ENCODE measurements around the gene LRCH3. TPM values are rescaled to one million over a fixed set of nuclear protein-coding genes. Genes with fewer than 3 reads are reported as not detected.
"Not testable (repeated sequence)": the region's sequence is repeated elsewhere in the genome, so short reads cannot be mapped to it uniquely, and the experiment has no call there.

Gene LRCH3
- total RNA-seq, 1 experiment from 2014 or later, result 43.1 TPM

DNA sequence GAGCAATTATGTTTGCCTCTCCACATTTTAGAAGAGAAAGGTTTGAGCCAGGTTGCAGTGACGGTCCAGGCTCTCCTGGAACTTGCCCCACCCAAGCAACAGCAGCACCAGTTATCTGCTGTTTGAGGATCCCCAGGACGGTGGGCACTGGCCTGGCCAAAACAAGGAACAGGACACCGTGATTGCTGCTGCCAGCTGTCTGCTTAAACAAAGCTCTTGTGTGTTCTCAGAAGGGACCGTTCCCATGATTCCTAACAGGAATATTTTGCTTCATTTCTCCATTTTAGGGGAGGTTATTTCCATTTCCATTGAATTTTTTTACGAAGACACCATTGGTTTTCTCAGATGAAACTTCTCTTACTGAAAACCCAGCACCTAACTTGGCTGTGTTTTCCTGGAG, 92.5 kb downstream of the LRCH3 start:
- no peaks in the 10 kb centered on the region for H3K9me2 ChIP-seq (replicated peaks; ENCODE audit: low read length)
- H3K36me3 ChIP-seq (ENCODE audit: low read depth, low read length), result no peaks in the 10 kb centered on the region
- no peaks in the 10 kb centered on the region for H3K27me3 ChIP-seq (ENCODE audit: low read length)
- no peaks in the 10 kb centered on the region for H4K20me1 ChIP-seq (ENCODE audit: low read length)
- H3K4me2 ChIP-seq (ENCODE audit: low read length), result no peak overlapping the region
- no peak for DNase-seq
- BruUV-seq (replicated peaks), result no TSS peak
- ATAC-seq, result no peak
- no peaks in the 10 kb centered on the region for H3K9me3 ChIP-seq (ENCODE audit: low read length)
- TF ChIP-seq EZH2phosphoT487 (IDR thresholded peaks at IDR 0.05; ENCODE audit: borderline replicate concordance, low read length) (no peak), EZH2 (IDR thresholded peaks at IDR 0.05; ENCODE audit: low read length, unreplicated experiment) (no peak)
- TF ChIP-seq, protein P1, sequence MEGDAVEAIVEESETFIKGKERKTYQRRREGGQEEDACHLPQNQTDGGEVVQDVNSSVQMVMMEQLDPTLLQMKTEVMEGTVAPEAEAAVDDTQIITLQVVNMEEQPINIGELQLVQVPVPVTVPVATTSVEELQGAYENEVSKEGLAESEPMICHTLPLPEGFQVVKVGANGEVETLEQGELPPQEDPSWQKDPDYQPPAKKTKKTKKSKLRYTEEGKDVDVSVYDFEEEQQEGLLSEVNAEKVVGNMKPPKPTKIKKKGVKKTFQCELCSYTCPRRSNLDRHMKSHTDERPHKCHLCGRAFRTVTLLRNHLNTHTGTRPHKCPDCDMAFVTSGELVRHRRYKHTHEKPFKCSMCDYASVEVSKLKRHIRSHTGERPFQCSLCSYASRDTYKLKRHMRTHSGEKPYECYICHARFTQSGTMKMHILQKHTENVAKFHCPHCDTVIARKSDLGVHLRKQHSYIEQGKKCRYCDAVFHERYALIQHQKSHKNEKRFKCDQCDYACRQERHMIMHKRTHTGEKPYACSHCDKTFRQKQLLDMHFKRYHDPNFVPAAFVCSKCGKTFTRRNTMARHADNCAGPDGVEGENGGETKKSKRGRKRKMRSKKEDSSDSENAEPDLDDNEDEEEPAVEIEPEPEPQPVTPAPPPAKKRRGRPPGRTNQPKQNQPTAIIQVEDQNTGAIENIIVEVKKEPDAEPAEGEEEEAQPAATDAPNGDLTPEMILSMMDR (conservative IDR thresholded peaks at IDR 0.05; ENCODE audit: low read depth, low read length), result no peak
- H3K27ac ChIP-seq (ENCODE audit: low read length), result no peak overlapping the region
- no peak overlapping the region for H2AFZ ChIP-seq (ENCODE audit: low read length)
- POLR2A ChIA-PET (ENCODE audit: unreplicated experiment), result no interaction called here
- H3K9ac ChIP-seq (ENCODE audit: low read length), result no peak overlapping the region
- H3K4me1 ChIP-seq (ENCODE audit: insufficient read depth, low read length), result peaks cover 3% of the 10 kb centered on the region
- CTCF ChIA-PET, result no interaction called here
- H3K4me3 ChIP-seq (ENCODE audit: low read length), result no peak overlapping the region
- no peaks in the 10 kb centered on the region for H3K79me2 ChIP-seq (ENCODE audit: low read length)
- H3F3A ChIP-seq (ENCODE audit: low read length, unreplicated experiment), result no peaks in the 10 kb centered on the region
- intact Hi-C loops (cut with micrococcal nuclease), result no loop called here

DNA sequence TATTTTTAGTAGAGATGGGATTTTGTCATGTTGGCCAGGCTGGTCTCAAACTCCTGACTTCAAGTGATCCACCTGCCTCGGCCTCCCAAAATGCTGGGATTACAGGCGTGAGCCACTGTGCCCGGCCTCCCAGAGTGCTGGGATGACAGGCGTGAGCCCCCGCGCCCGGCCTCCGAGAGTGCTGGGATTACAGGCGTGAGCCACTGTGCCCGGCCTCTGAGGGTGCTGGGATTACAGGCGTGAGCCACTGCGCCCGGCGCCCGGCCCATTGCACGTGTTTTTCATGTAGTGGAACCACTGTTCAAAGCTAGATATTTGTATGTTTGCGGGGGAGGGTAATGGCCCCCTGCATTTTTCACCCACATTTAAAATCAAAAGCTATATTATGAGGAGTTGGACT, 93.3 kb downstream of the LRCH3 start:
- H3K9ac ChIP-seq (ENCODE audit: low read length); H3K27ac ChIP-seq (ENCODE audit: low read length); intact Hi-C loops (cut with micrococcal nuclease); H3F3A ChIP-seq (ENCODE audit: low read length, unreplicated experiment); H3K27me3 ChIP-seq (ENCODE audit: low read length); H3K9me2 ChIP-seq (replicated peaks; ENCODE audit: low read length); H3K4me3 ChIP-seq (ENCODE audit: low read length); DNase-seq; H3K9me3 ChIP-seq (ENCODE audit: low read length); H3K4me2 ChIP-seq (ENCODE audit: low read length); H4K20me1 ChIP-seq (ENCODE audit: low read length); H3K79me2 ChIP-seq (ENCODE audit: low read length); BruUV-seq (replicated peaks); H2AFZ ChIP-seq (ENCODE audit: low read length); ATAC-seq; POLR2A ChIA-PET (ENCODE audit: unreplicated experiment); CTCF ChIA-PET; H3K36me3 ChIP-seq (ENCODE audit: low read depth, low read length): not testable (repeated sequence)
- peaks cover 11% of the 10 kb centered on the region for H3K4me1 ChIP-seq (ENCODE audit: insufficient read depth, low read length)

DNA sequence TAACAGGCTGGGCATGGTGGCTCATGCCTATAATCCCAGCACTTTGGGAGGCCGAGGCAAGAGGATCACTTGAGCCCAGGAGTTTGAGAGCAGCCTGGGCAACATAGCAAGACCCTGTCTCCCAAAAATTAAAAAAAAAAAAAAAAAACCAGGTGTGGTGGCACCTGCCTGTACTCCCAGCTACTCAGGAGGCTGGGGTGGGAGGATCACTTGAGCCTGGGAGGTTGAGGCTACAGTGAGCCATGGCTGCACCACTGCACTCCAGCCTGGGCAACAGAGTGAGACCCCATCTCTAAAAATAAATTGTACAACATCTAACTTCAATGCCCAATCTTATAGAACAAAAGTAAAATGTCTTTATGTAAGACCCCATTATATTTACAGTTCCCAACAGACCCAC, 95.0 kb downstream of the LRCH3 start:
- DNase-seq; H3K36me3 ChIP-seq (ENCODE audit: low read depth, low read length); H4K20me1 ChIP-seq (ENCODE audit: low read length); H3K9me2 ChIP-seq (replicated peaks; ENCODE audit: low read length); H3K27ac ChIP-seq (ENCODE audit: low read length); H3K4me2 ChIP-seq (ENCODE audit: low read length); ATAC-seq; H3F3A ChIP-seq (ENCODE audit: low read length, unreplicated experiment); CTCF ChIA-PET; H2AFZ ChIP-seq (ENCODE audit: low read length); H3K27me3 ChIP-seq (ENCODE audit: low read length); intact Hi-C loops (cut with micrococcal nuclease); H3K4me3 ChIP-seq (ENCODE audit: low read length); H3K9me3 ChIP-seq (ENCODE audit: low read length); H3K9ac ChIP-seq (ENCODE audit: low read length); POLR2A ChIA-PET (ENCODE audit: unreplicated experiment); BruUV-seq (replicated peaks); H3K79me2 ChIP-seq (ENCODE audit: low read length): not testable (repeated sequence)
- H3K4me1 ChIP-seq (ENCODE audit: insufficient read depth, low read length), result peaks cover 15% of the 10 kb centered on the region

DNA sequence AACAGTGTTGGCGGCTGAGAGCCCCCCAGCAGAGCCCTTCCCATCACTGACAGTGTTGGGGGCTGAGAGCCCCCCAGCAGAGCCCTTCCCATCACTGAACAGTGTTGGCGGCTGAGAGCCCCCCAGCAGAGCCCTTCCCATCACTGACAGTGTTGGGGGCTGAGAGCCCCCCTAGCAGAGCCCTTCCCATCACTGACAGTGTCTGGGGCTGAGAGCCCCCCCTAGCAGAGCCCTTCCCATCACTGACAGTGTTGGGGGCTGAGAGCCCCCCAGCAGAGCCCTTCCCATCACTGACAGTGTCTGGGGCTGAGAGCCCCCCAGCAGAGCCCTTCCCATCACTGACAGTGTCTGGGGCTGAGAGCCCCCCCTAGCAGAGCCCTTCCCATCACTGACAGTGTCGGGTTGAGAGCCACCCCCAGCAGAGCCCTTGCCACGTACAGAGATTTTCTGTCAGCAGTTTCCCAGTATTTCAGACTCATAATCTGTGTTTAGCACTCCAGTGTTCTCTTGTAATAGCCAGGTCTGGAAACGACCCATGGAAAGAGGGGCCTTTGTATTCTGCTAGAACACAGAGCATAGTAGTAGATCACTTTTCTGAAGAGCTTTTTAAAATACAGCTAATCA, 96.5 kb downstream of the LRCH3 start:
- H3K36me3 ChIP-seq (ENCODE audit: low read depth, low read length); H3K9me2 ChIP-seq (replicated peaks; ENCODE audit: low read length); H3K4me3 ChIP-seq (ENCODE audit: low read length); H3K27me3 ChIP-seq (ENCODE audit: low read length); BruUV-seq (replicated peaks); H3K27ac ChIP-seq (ENCODE audit: low read length); H3K9ac ChIP-seq (ENCODE audit: low read length); H3F3A ChIP-seq (ENCODE audit: low read length, unreplicated experiment); CTCF ChIA-PET; ATAC-seq; H4K20me1 ChIP-seq (ENCODE audit: low read length); intact Hi-C loops (cut with micrococcal nuclease); H2AFZ ChIP-seq (ENCODE audit: low read length); DNase-seq; POLR2A ChIA-PET (ENCODE audit: unreplicated experiment); H3K79me2 ChIP-seq (ENCODE audit: low read length); H3K4me2 ChIP-seq (ENCODE audit: low read length); H3K9me3 ChIP-seq (ENCODE audit: low read length): not testable (repeated sequence)
- peaks cover 15% of the 10 kb centered on the region for H3K4me1 ChIP-seq (ENCODE audit: insufficient read depth, low read length)

Data from PC-3 (cell line).